Fibroblast of villous mesenchyme (primary cell): Measurements from ENCODE around the gene CMTM2. TPM values are rescaled to one million over a fixed set of nuclear protein-coding genes. Genes with fewer than 3 reads are reported as not detected.

Experiments used
- DNase-seq: peaks from one replicate; pipeline ENCODE4 v3.0.0-alpha.2; 2010; ENCODE audit warnings: low read depth
- H3K4me3 ChIP-seq: 2 replicates; pipeline ENCODE4 v1.5.1; 2011; ENCODE audit warnings: low read depth, mild to moderate bottlenecking, low read length
- CTCF ChIP-seq: IDR thresholded peaks from 2 replicates; pipeline ENCODE4 v1.5.1; 2012; ENCODE audit warnings: low read depth, mild to moderate bottlenecking, low read length; ENCODE audit not compliant: insufficient read depth
- total RNA-seq: library from RNA; depleted of rRNA; stranded (reverse); fragments of >200 nt; gene quantifications from 2 replicates; pipeline ENCODE4 v1.2.3, GENCODE V29; 2012

Gene CMTM2, protein sequence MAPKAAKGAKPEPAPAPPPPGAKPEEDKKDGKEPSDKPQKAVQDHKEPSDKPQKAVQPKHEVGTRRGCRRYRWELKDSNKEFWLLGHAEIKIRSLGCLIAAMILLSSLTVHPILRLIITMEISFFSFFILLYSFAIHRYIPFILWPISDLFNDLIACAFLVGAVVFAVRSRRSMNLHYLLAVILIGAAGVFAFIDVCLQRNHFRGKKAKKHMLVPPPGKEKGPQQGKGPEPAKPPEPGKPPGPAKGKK
- total RNA-seq = not detected in 2 replicates

GRCh38 chr16:66578651-66579531 lies at the start of gene CMTM2:
CMTM2 (plus strand) TSS chr16:66579463; CDS start chr16:66579608, 145 bp downstream.
- no peak within 1 kb of the TSS for H3K4me3 ChIP-seq
- DNase-seq = no peak
- TF ChIP-seq CTCF = no peak

- DNase-seq = no peak
- H3K4me3 ChIP-seq = no peak overlapping the region
- no peak for TF ChIP-seq CTCF
Measured at GRCh38 chr16:66529475-66529874, 49.8 kb upstream of the CMTM2 start.

GRCh38 chr16:66534376-66534799 lies 44.9 kb upstream of the CMTM2 start:
- no peak for DNase-seq
- TF ChIP-seq CTCF = no peak
- H3K4me3 ChIP-seq = no peak overlapping the region

- no peak for TF ChIP-seq CTCF
- H3K4me3 ChIP-seq = no peak overlapping the region
- DNase-seq = no peak
Measured at GRCh38 chr16:66536525-66536924, 42.7 kb upstream of the CMTM2 start.

- no peak overlapping the region for H3K4me3 ChIP-seq
- no peak for DNase-seq
- no peak for TF ChIP-seq CTCF
Measured at GRCh38 chr16:66537236-66537635, 42.0 kb upstream of the CMTM2 start.

- no peak for TF ChIP-seq CTCF
- DNase-seq = no peak
- H3K4me3 ChIP-seq = no peak overlapping the region
Measured at GRCh38 chr16:66538910-66539309, 40.4 kb upstream of the CMTM2 start.
